ENCODE data around the gene CARM1. TPM values are rescaled to one million over a fixed set of nuclear protein-coding genes. Genes with fewer than 3 reads are reported as not detected.

CARM1 gene
- total and polyA plus RNA-seq, 2 experiments from 2014 or later: 43.3 to 118 TPM

DNA sequence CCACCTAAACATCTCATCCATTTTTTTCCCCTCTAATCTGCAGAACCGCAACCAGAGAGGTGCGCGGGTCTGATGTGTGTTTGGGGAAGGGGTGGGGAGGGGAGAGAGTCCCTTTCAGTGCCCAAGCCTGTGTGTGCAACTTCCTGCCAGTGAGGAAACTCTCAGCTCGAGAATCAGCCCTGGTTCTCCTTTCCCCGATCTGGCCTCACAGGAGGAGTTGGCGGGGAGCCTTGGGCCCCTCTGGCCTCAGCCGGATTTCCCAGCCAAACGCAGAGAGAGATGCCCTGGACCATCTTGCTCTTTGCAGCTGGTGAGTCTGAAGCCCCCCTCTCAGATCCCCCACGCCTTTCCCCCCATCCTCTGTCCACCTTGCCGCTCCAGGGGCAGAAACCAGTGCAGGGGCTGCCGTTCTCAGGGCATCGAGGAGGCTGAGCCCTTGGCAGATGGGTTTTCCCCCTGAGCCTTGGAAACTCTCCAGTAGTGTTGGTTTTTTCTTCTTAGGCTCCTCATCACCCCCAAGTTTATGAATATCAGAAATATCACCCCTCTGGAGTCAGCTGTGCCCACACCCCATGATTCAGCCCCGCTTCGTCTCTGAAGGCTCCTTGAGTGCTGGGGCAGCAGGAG lies 23.0 kb upstream of the CARM1 start, which contains the start of gene C19orf38:
Gene C19orf38 (plus strand): TSS at position 186 of the 627 bp plus-strand sequence. CDS start 94 bp downstream, at position 280.
- Histone ChIP-seq H3K4me2 (no peak within 1 kb of the TSS), H3K36me3 (ENCODE audit: insufficient read depth) (no peaks in the 10 kb centered on the region), H3K4me1 (ENCODE audit: insufficient read depth) (no peaks in the 10 kb centered on the region), H3K79me2 (replicated peaks; ENCODE audit: insufficient read depth) (no peaks in the 10 kb centered on the region), H2AFZ (no peak within 1 kb of the TSS), H3K4me3 (no peak within 1 kb of the TSS), H3K27me3 (ENCODE audit: insufficient read depth) (no peaks in the 10 kb centered on the region), H3K9me2 (ENCODE audit: insufficient read depth) (no peaks in the 10 kb centered on the region; the same call in 1 of the 2 replicates), H3F3A (replicated peaks; ENCODE audit: low read depth) (no peaks in the 10 kb centered on the region), H4K20me1 (replicated peaks; ENCODE audit: insufficient read depth) (no peaks in the 10 kb centered on the region), H3K27ac (ENCODE audit: low read depth) (no peak within 1 kb of the TSS)
- TF ChIP-seq, protein P1, sequence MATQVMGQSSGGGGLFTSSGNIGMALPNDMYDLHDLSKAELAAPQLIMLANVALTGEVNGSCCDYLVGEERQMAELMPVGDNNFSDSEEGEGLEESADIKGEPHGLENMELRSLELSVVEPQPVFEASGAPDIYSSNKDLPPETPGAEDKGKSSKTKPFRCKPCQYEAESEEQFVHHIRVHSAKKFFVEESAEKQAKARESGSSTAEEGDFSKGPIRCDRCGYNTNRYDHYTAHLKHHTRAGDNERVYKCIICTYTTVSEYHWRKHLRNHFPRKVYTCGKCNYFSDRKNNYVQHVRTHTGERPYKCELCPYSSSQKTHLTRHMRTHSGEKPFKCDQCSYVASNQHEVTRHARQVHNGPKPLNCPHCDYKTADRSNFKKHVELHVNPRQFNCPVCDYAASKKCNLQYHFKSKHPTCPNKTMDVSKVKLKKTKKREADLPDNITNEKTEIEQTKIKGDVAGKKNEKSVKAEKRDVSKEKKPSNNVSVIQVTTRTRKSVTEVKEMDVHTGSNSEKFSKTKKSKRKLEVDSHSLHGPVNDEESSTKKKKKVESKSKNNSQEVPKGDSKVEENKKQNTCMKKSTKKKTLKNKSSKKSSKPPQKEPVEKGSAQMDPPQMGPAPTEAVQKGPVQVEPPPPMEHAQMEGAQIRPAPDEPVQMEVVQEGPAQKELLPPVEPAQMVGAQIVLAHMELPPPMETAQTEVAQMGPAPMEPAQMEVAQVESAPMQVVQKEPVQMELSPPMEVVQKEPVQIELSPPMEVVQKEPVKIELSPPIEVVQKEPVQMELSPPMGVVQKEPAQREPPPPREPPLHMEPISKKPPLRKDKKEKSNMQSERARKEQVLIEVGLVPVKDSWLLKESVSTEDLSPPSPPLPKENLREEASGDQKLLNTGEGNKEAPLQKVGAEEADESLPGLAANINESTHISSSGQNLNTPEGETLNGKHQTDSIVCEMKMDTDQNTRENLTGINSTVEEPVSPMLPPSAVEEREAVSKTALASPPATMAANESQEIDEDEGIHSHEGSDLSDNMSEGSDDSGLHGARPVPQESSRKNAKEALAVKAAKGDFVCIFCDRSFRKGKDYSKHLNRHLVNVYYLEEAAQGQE (IDR thresholded peaks at IDR 0.05; ENCODE audit: unreplicated experiment): no peak
- no peak for TF ChIP-seq ZNF114 (CRISPR knock-in tag; IDR thresholded peaks at IDR 0.05)
- TF ChIP-seq POLR2AphosphoS5 (IDR thresholded peaks at IDR 0.05; ENCODE audit: low read depth): no peak
- no peak for TF ChIP-seq EZH2phosphoT487 (IDR thresholded peaks at IDR 0.05; ENCODE audit: unreplicated experiment)
- no peak for TF ChIP-seq EZH2 (IDR thresholded peaks at IDR 0.05; ENCODE audit: low read depth, unreplicated experiment)
- TF ChIP-seq NANOG (IDR thresholded peaks at IDR 0.05; ENCODE audit: borderline replicate concordance): no peak
- no peak for TF ChIP-seq STAT1 (IDR thresholded peaks at IDR 0.05; ENCODE audit: unreplicated experiment)
- H3K9me3 Mint-ChIP-seq: peaks cover 15% of the 10 kb centered on the region
- no peak within 1 kb of the TSS for H3K27ac Mint-ChIP-seq
- ATAC-seq (no peak), DNase-seq (ENCODE audit: low spot score) (no peak)
- H3K4me1 Mint-ChIP-seq: no peaks in the 10 kb centered on the region
- no peak within 1 kb of the TSS for H3K4me3 Mint-ChIP-seq
- H3K36me3 Mint-ChIP-seq (ENCODE audit: low read depth): no peaks in the 10 kb centered on the region; the same call in 2 of the 3 replicates
- peaks cover 13% of the 10 kb centered on the region for H3K27me3 Mint-ChIP-seq (ENCODE audit: insufficient read depth, low read depth, poor library complexity)

DNA sequence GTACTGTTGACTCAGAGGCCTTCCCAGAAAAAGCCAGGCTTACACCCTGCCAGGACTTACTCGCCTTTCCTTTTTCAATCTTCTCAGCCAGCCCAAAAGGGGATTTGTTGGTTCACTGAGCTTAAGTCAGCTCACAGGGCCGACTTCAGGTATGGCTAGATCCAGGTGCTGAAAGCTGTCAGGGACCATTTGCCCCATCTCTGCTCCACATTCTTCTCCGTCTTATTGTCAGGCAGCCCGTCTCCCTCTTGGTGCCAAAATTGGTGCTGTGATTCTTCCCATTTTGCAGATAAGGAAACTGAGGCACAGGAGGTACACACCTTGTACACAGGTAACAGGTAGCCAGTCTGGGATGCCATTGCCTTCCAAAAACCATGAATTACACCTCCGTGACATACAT lies 20.7 kb upstream of the CARM1 start:
- no peaks in the 10 kb centered on the region for H3K4me1 Mint-ChIP-seq
- peaks cover 5% of the 10 kb centered on the region for H3K9me3 Mint-ChIP-seq
- Histone ChIP-seq H4K20me1 (replicated peaks; ENCODE audit: insufficient read depth) (no peaks in the 10 kb centered on the region), H3K9me2 (ENCODE audit: insufficient read depth) (no peaks in the 10 kb centered on the region; the same call in 1 of the 2 replicates), H3K4me3 (no peak overlapping the region), H3K4me1 (ENCODE audit: insufficient read depth) (no peaks in the 10 kb centered on the region), H3F3A (replicated peaks; ENCODE audit: low read depth) (no peaks in the 10 kb centered on the region), H3K27ac (ENCODE audit: low read depth) (no peak overlapping the region), H2AFZ (no peak overlapping the region), H3K27me3 (ENCODE audit: insufficient read depth) (no peaks in the 10 kb centered on the region), H3K79me2 (replicated peaks; ENCODE audit: insufficient read depth) (no peaks in the 10 kb centered on the region), H3K4me2 (no peak overlapping the region), H3K36me3 (ENCODE audit: insufficient read depth) (no peaks in the 10 kb centered on the region)
- DNase-seq (ENCODE audit: low spot score): no peak
- TF ChIP-seq NANOG (IDR thresholded peaks at IDR 0.05; ENCODE audit: borderline replicate concordance) (no peak), EZH2phosphoT487 (IDR thresholded peaks at IDR 0.05; ENCODE audit: unreplicated experiment) (no peak), CREB1 (CRISPR knock-in tag; IDR thresholded peaks at IDR 0.05; ENCODE audit: low read depth) (no peak), JUNB (IDR thresholded peaks at IDR 0.05; ENCODE audit: unreplicated experiment) (no peak), ZNF114 (CRISPR knock-in tag; IDR thresholded peaks at IDR 0.05) (no peak), EZH2 (IDR thresholded peaks at IDR 0.05; ENCODE audit: low read depth, unreplicated experiment) (no peak), POLR2AphosphoS5 (IDR thresholded peaks at IDR 0.05; ENCODE audit: low read depth) (no peak)
- TF ChIP-seq, protein P2, sequence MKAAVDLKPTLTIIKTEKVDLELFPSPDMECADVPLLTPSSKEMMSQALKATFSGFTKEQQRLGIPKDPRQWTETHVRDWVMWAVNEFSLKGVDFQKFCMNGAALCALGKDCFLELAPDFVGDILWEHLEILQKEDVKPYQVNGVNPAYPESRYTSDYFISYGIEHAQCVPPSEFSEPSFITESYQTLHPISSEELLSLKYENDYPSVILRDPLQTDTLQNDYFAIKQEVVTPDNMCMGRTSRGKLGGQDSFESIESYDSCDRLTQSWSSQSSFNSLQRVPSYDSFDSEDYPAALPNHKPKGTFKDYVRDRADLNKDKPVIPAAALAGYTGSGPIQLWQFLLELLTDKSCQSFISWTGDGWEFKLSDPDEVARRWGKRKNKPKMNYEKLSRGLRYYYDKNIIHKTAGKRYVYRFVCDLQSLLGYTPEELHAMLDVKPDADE (IDR thresholded peaks at IDR 0.05): no peak
- TF ChIP-seq, protein P1 (IDR thresholded peaks at IDR 0.05; ENCODE audit: unreplicated experiment): no peak
- peaks cover 13% of the 10 kb centered on the region for H3K27me3 Mint-ChIP-seq (ENCODE audit: insufficient read depth, low read depth, poor library complexity)
- no peak overlapping the region for H3K4me3 Mint-ChIP-seq
- no peak overlapping the region for H3K27ac Mint-ChIP-seq
- H3K36me3 Mint-ChIP-seq (ENCODE audit: low read depth): no peaks in the 10 kb centered on the region; the same call in 2 of the 3 replicates
- ATAC-seq: no peak
